ENCODE results near the gene UCK2.

UCK2 gene

DNA sequence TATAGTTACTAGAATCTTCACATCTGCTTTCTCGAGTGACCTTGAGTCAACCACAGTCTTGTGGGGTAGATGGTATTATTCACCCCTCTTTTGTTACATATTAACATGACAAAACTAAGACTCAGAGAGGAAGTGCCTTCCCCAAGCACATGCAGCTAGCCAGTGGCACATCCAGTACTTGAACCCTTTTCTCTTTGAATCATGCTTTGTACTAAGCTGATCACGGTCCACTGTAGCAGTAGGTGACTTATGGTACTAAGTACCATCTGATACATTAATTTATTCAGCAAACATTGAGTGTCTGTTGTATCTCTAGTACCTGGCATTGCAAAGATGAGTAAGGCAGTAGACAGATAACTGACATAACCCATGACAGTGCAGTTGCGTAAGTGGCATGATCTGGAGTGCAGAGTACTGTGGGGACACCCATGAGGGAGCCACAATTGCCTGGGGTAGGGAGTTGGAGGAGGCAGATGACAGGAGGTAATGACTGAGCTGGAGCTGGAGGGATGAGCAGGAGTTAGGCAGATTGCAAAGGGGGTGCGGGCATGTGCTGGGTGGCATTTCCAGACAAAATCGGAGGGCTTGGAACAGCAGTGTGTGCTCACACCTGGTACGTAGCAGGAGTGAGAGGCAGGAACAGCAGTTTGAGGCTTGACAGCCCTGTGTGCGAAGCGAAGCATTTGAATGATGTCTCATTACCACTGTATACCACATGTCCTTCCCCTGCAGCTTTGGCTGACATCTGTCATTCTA lies 29.8 kb downstream of the UCK2 start:
- no peak overlapping the region for H3K27ac ChIP-seq

DNA sequence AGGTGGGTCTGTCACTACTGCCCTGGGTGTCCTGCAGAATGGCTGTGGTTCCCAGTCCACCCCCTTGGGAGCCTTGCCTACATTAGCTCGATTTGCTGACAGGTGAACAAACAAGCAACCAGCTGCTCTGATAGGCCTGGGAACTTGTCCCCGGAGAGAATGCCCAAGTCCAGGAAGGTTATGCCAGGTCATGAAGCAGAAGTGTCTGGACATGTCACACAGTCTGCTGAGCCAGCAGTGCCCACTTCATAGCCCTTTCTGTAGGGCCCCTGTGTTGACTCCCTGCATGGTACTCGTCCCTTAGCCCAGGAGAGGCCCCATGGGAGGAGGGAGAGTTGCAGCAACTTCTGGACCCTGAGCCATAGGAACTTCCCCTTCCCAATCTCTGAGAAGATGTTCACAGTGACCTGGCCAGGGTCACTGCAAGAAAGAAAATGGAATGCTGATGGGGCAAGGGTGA lies 31.0 kb downstream of the UCK2 start:
- H3K27ac ChIP-seq, result no peak overlapping the region

More for the DNA sequence above, 29.8 kb downstream of the UCK2 start:
- TF ChIP-seq CTCF (conservative IDR thresholded peaks at IDR 0.05), result no peak

DNA sequence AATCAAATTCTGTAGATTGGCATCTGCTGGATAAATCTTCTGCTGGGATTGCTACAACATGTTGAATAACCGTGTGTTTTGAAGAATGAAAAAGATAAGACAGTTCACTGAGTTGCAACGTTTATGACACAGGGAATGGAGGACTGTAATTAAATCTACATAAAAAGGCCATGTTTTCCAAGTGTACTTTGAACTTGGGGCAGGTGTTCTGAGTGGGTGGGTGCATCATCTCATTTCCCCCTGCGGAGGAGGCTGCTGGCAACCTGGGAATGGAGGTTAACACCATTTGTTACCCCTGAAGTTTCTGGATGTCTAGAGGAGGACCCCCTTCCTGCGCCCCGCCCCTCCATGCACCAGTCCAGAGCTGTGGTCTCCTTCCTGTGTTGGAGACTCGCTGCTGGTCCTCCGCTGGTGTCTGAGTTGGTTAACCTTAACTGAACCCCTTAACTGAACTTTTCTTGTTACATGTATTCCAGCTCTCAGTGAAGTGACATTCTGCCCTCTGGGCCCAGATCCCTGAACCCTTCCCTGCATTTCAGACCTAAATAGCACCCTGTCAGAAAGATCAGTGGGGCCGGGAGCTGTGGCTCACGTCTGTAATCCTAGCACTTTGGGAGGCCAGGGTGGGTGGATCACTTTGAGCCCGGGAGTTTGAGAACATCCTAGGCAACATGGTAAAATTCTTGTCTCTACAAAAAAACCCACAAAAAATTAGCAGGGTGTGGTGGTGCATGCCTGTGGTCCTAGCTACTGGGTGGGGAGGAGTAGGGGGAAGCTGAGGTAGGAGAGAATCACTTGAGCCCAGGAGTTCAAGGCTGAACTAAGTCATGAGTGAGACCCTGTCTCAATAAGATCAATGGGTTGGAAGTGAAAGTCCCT lies 31.8 kb downstream of the UCK2 start:
- no peak overlapping the region for H3K27ac ChIP-seq
- no peak for TF ChIP-seq CTCF (conservative IDR thresholded peaks at IDR 0.05)

More for the DNA sequence above, 31.0 kb downstream of the UCK2 start:
- no peak for TF ChIP-seq CTCF (conservative IDR thresholded peaks at IDR 0.05)

GRCh38 chr1:165860065-165860464 lies 32.7 kb downstream of the UCK2 start:
- no peak for TF ChIP-seq CTCF (conservative IDR thresholded peaks at IDR 0.05)

GRCh38 chr1:165861911-165862310 lies 34.5 kb downstream of the UCK2 start:
- H3K27ac ChIP-seq, result no peak overlapping the region
- TF ChIP-seq CTCF (conservative IDR thresholded peaks at IDR 0.05), result no peak

More at GRCh38 chr1:165860065-165860464, 32.7 kb downstream of the UCK2 start:
- no peak overlapping the region for H3K27ac ChIP-seq

DNA sequence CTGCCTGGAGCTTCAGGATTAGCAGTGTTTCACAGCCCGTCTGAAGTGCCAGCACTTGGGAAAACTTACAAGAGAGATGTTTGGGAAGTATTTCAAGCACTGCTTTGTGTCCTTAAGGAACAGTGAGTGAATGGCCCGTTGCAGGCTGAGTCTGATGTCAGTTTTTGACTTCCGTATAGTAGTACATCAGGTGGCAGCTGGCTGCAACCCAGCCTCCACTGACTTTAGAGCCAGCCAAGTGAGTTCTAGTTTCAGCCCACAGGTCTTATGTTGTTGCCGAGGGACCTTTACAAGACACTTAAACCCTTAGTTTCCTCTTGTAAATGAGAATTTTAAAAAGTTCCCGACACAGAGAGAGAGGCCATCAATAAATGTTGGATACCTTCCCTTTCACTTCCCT lies 35.0 kb downstream of the UCK2 start:
- H3K27ac ChIP-seq, result no peak overlapping the region
- no peak for TF ChIP-seq CTCF (conservative IDR thresholded peaks at IDR 0.05)

DNA sequence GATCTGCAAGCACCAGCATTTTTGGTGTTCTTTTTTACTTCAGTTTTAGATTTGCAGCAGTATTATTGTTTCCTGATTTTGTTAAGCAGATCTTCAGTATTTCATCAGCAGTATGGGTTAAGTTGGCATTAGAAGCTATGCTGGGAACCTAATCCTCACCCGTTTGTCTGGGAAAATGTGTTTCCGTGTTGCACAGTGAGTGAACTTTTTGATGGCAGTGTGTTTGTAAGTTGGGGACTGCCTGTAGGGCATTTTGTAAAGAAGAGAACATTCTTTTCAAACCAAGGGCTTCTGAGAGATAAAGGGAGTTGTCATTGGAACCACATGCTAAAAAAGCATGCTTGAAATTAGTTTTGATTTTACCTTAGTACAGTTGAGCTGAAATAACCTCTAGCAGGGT lies 35.9 kb downstream of the UCK2 start:
- H3K27ac ChIP-seq, result no peak overlapping the region
- no peak for TF ChIP-seq CTCF (conservative IDR thresholded peaks at IDR 0.05)
